Measurements from ENCODE around the gene IFNA2.
A peak's percentile ranks its signal among the peaks of the same experiment; 100 is the strongest.
"Not testable (repeated sequence)": the region's sequence is repeated elsewhere in the genome, so short reads cannot be mapped to it uniquely, and the experiment has no call there.

The IFNA2 gene

DNA sequence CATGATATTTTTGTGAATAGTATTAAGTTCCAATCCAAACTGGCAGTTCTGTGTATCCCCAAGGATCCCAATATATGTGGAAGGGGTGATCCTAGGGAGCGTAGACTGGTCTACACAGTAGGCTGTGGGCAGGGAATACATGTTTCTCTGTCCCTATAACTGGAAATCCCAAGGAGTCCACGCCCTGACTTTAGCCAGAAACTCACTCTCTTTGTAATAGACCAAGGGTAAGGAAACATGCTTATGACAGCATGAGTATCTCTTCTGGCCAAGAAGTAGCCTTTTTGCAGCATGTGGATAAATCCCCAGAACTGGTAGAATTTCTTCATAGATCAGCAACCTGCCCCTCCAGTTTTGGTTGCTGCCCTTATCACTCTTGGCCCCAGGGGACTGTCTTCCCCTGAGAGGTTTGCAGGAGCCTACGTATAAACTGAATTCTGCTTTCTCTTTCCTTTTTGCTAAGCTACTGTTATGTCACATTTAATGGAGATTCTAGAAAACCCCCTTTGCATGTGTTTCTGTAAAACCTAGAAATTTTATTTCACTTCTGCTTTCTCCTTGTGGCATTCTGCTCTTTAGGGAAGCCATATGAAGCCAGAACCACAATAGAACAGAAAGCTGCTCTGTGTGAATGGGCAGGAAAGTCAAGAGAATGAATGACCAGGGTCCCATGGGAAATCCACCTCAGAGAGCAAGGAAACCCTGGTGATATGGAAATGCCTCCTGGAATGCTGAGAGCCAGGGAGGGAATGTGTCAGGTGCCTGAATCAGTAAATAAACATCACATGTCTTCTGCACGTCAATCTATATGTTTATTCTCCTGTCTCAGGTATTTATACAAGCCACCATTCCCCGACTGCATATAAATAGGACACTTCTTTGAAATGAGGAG, 3.5 kb downstream of the IFNA2 start:
- no peak for DNase-seq (ENCODE audit: low read depth)

- DNase-seq (ENCODE audit: low read depth) = not testable (repeated sequence)
Observed at GRCh38 chr9:21371467-21371866, 13.7 kb downstream of the IFNA2 start.

- DNase-seq (ENCODE audit: low read depth) = no peak
Observed at GRCh38 chr9:21367957-21368356, 17.2 kb downstream of the IFNA2 start, which contains the start of gene IFNA13. IFNA13 (minus strand) TSS chr9:21368057; CDS start chr9:21368010, 47 bp downstream.

DNA sequence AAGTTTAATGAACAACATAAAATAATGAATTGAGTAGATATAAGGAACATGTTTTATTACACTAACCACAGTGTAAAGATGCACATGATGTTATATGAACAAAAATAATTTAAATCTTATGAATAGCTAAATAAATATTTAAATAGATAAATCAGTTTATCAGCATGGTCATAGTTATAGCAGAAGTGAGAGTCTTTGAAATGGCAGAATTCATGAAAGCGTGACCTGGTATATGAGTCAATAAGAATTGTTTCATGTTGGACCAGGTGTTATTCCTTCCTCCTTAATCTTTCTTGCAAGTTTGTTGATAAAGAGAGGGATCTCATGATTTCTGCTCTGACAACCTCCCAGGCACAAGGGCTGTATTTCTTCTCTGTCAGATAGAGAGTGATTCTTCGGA, 18.0 kb downstream of the IFNA2 start:
- not testable (repeated sequence) for DNase-seq (ENCODE audit: low read depth)

- DNase-seq (ENCODE audit: low read depth) = no peak
Observed at GRCh38 chr9:21362287-21362686, 22.9 kb downstream of the IFNA2 start.

GRCh38 chr9:21357479-21358460, 27.4 kb downstream of the IFNA2 start:
- no peak for DNase-seq (ENCODE audit: low read depth)

- no peak for DNase-seq (ENCODE audit: low read depth)
Observed at GRCh38 chr9:21350787-21351186, 34.4 kb downstream of the IFNA2 start, which contains the start of gene IFNA6. IFNA6 (minus strand) TSS chr9:21350887; CDS start chr9:21350887, 0 bp downstream.

- no peak for DNase-seq (ENCODE audit: low read depth)
Observed at GRCh38 chr9:21348430-21348970, 36.7 kb downstream of the IFNA2 start.

DNA sequence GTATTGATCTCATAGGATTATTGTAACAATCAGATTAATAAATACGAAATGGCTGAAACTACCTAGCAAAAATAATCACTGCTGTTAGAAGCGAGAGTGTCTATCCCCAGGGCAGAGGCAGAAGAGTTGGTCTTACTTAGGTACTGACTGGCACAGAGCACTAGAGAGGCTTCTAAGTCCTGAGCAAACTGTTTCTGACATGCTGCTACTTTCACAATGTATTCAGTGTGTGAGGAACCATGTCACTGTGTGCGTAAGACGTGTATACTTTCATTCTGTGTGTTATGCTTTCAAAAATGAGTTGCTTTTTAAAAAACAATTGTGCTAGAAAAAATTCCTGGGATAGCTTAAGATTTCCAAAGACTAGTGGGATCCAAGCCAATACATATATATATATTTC, 44.5 kb downstream of the IFNA2 start:
- DNase-seq (ENCODE audit: low read depth) = no peak

DNA sequence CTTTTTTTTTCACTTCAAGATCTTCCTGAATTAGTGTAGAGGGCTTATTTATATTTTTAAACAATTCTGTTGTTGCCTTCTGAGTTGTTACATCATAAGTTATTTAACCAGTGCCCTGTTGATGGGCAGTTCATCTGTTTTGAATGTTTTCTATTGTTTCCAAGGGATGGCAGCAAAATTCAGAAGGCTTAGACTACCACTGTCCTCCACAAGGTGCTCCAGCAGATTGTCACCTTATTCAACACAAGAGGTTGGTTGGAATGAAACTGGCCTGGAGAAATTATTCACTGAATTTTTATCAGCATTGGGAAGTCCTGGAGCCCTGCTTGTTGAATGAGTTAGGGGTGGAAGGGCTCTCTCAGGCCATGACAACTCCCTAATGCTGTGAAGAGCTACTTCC, 48.7 kb downstream of the IFNA2 start:
- DNase-seq (ENCODE audit: low read depth) = no peak

GRCh38 chr9:21334701-21335632, 50.2 kb downstream of the IFNA2 start, which contains the start of gene KLHL9:
KLHL9 (minus strand) TSS chr9:21335404; CDS start chr9:21334859, 545 bp downstream.
- DNase-seq (ENCODE audit: low read depth) = peak; percentile 48

Measured in non-pigmented ciliary epithelial cell (primary cell).